HG03066 (cell line): ENCODE results near the gene MFRP.

ENCODE experiments used
- ATAC-seq: cut with Tn5 transposase; IDR thresholded peaks from one replicate; pipeline ENCODE4 v1.9.1; 2021; ENCODE audit warnings: low read depth; ENCODE audit not compliant: unreplicated experiment

MFRP gene

GRCh38 chr11:119319136-119319699 lies 27.3 kb downstream of the MFRP start:
- ATAC-seq = no peak

GRCh38 chr11:119318240-119319135 lies 28.0 kb downstream of the MFRP start:
- ATAC-seq = no peak

- ATAC-seq = no peak
Measured at GRCh38 chr11:119317592-119318239, 28.8 kb downstream of the MFRP start.

- ATAC-seq = no peak
Measured at GRCh38 chr11:119316729-119317591, 29.5 kb downstream of the MFRP start, which contains the start of gene MCAM. TSS of gene MCAM (minus strand) at chr11:119317130. CDS start at chr11:119317101, 29 bp downstream.

GRCh38 chr11:119316016-119316728 lies 30.3 kb downstream of the MFRP start:
- no peak for ATAC-seq

- ATAC-seq = no peak
Measured at GRCh38 chr11:119315131-119316015, 31.1 kb downstream of the MFRP start.

- ATAC-seq = no peak
Measured at GRCh38 chr11:119314726-119315125, 31.8 kb downstream of the MFRP start.

- no peak for ATAC-seq
Measured at GRCh38 chr11:119310682-119311052, 35.8 kb downstream of the MFRP start.

- ATAC-seq = no peak
Measured at GRCh38 chr11:119309953-119310681, 36.4 kb downstream of the MFRP start.

GRCh38 chr11:119309411-119309810 lies 37.1 kb downstream of the MFRP start:
- no peak for ATAC-seq

- no peak for ATAC-seq
Measured at GRCh38 chr11:119307974-119308373, 38.5 kb downstream of the MFRP start.

- no peak for ATAC-seq
Measured at GRCh38 chr11:119307219-119307618, 39.3 kb downstream of the MFRP start.

- no peak for ATAC-seq
Measured at GRCh38 chr11:119306373-119306890, 40.1 kb downstream of the MFRP start.

- ATAC-seq = no peak
Measured at GRCh38 chr11:119305556-119306372, 40.7 kb downstream of the MFRP start.

- ATAC-seq = no peak
Measured at GRCh38 chr11:119303227-119303718, 43.2 kb downstream of the MFRP start.

GRCh38 chr11:119300198-119300964 lies 46.1 kb downstream of the MFRP start:
- no peak for ATAC-seq
